KMS-11 (cell line): ENCODE data around the gene PAMR1.

Experiments
- H2AFZ ChIP-seq: fragments of 200-600 bp; sonication (generic); 2 replicates; pipeline ENCODE4 v1.6.1; 2016; ENCODE audit warnings: antibody characterized with exemption, mixed run types, low read depth
- H3K27ac ChIP-seq: fragments of 200-600 bp; sonication (generic); 2 replicates; pipeline ENCODE4 v1.6.1; 2016; ENCODE audit warnings: mild to moderate bottlenecking, mixed run types
- H3K27me3 ChIP-seq: fragments of 200-600 bp; sonication (generic); 2 replicates; pipeline ENCODE4 v1.6.1; 2017; ENCODE audit warnings: mild to moderate bottlenecking, low read depth, mixed run types, moderate library complexity; ENCODE audit not compliant: insufficient read depth
- H3K36me3 ChIP-seq: fragments of 200-600 bp; sonication (generic); 2 replicates; pipeline ENCODE4 v1.6.1; 2017; ENCODE audit warnings: mild to moderate bottlenecking, mixed run types; ENCODE audit not compliant: insufficient read depth
- H3K4me1 ChIP-seq: fragments of 200-600 bp; sonication (generic); 2 replicates; pipeline ENCODE4 v1.6.1; 2016; ENCODE audit warnings: mild to moderate bottlenecking, low read depth, mixed run types; ENCODE audit not compliant: poor library complexity, severe bottlenecking
- H3K4me2 ChIP-seq: fragments of 200-600 bp; sonication (generic); 2 replicates; pipeline ENCODE4 v1.7.0; 2016; ENCODE audit warnings: mild to moderate bottlenecking, mixed run types
- H3K4me3 ChIP-seq: fragments of 200-600 bp; sonication (generic); IDR thresholded peaks from 2 replicates; pipeline ENCODE4 v1.6.1; 2017; ENCODE audit warnings: low read depth, low read length, mixed read lengths; ENCODE audit not compliant: insufficient read depth
- H3K79me2 ChIP-seq: fragments of 200-600 bp; sonication (generic); 2 replicates; pipeline ENCODE4 v1.6.1; 2016; ENCODE audit warnings: low read depth, mixed run types; ENCODE audit not compliant: insufficient read depth
- H3K9ac ChIP-seq: fragments of 200-600 bp; sonication (generic); 2 replicates; pipeline ENCODE4 v1.6.1; 2016; ENCODE audit warnings: mild to moderate bottlenecking, mixed run types
- H4K20me1 ChIP-seq: fragments of 200-600 bp; sonication (generic); 2 replicates; pipeline ENCODE4 v1.6.1; 2016; ENCODE audit warnings: mild to moderate bottlenecking, mixed run types; ENCODE audit not compliant: insufficient read depth
- CTCF ChIP-seq: fragments of 200-600 bp; sonication (generic); conservative IDR thresholded peaks from 2 replicates; pipeline ENCODE4 v1.6.1; 2017; ENCODE audit warnings: low read depth, mild to moderate bottlenecking, antibody characterized with exemption, low read length, moderate library complexity, mixed read lengths

Gene PAMR1

GRCh38 chr11:35525501-35526175, at the start of gene PAMR1:
PAMR1 (minus strand) TSS chr11:35525616; CDS start chr11:35525585, 31 bp downstream.
- Histone ChIP-seq H3K9ac (no peak within 1 kb of the TSS), H3K27me3 (no peaks in the 10 kb centered on the region), H3K4me2 (no peak within 1 kb of the TSS), H4K20me1 (no peaks in the 10 kb centered on the region), H3K27ac (no peak within 1 kb of the TSS), H3K4me3 (no peak within 1 kb of the TSS), H2AFZ (no peak within 1 kb of the TSS), H3K79me2 (no peaks in the 10 kb centered on the region), H3K36me3 (no peaks in the 10 kb centered on the region), H3K4me1 (no peaks in the 10 kb centered on the region)
- no peak for TF ChIP-seq CTCF

GRCh38 chr11:35571696-35572095, 46.3 kb upstream of the PAMR1 start:
- no peaks in the 10 kb centered on the region for H3K27me3 ChIP-seq
- no peaks in the 10 kb centered on the region for H3K4me1 ChIP-seq
- H3K27ac ChIP-seq: no peak overlapping the region
- no peaks in the 10 kb centered on the region for H4K20me1 ChIP-seq
- no peak for TF ChIP-seq CTCF
- H3K36me3 ChIP-seq: no peaks in the 10 kb centered on the region
- no peak overlapping the region for H3K4me3 ChIP-seq
- H3K79me2 ChIP-seq: no peaks in the 10 kb centered on the region
- H2AFZ ChIP-seq: no peak overlapping the region
- H3K9ac ChIP-seq: no peak overlapping the region
- H3K4me2 ChIP-seq: no peak overlapping the region

GRCh38 chr11:35567737-35568465, 42.5 kb upstream of the PAMR1 start:
- Histone ChIP-seq H3K79me2 (no peaks in the 10 kb centered on the region), H3K4me1 (no peaks in the 10 kb centered on the region), H3K4me3 (no peak overlapping the region), H3K27me3 (no peaks in the 10 kb centered on the region), H3K27ac (no peak overlapping the region), H3K4me2 (no peak overlapping the region), H3K9ac (no peak overlapping the region), H2AFZ (no peak overlapping the region), H4K20me1 (no peaks in the 10 kb centered on the region), H3K36me3 (no peaks in the 10 kb centered on the region)
- TF ChIP-seq CTCF: no peak

- Histone ChIP-seq H3K4me1 (no peaks in the 10 kb centered on the region), H2AFZ (no peak overlapping the region), H3K27me3 (no peaks in the 10 kb centered on the region), H4K20me1 (no peaks in the 10 kb centered on the region), H3K4me2 (no peak overlapping the region), H3K36me3 (no peaks in the 10 kb centered on the region), H3K9ac (no peak overlapping the region), H3K27ac (no peak overlapping the region), H3K79me2 (no peaks in the 10 kb centered on the region), H3K4me3 (no peak overlapping the region)
- TF ChIP-seq CTCF: no peak
Measured at GRCh38 chr11:35566885-35567284, 41.5 kb upstream of the PAMR1 start.
